Panc1 (cell line): ENCODE data around the gene CLIP1. TPM values are rescaled to one million over a fixed set of nuclear protein-coding genes. Genes with fewer than 3 reads are reported as not detected.

Experiments
- ATAC-seq: fragments of 200-7000 bp; cut with Tn5 transposase; 2 replicates; pipeline ENCODE4 v1.9.1; 2020; ENCODE audit warnings: mild to moderate bottlenecking, moderate library complexity
- BruUV-seq: library from RNA; stranded (reverse); fragments of 400-500 nt; replicated peaks from 2 replicates; lab custom pipeline; 2021; lab: Mats Ljungman, UMichigan
- CTCF ChIA-PET: fragments of 300-600 bp; sonication (Branson Sonifier 250); formaldehyde crosslinking; loops from one replicate; lab custom pipeline; 2022; ENCODE audit warnings: antibody characterized with exemption; lab: Charles Lee
- POLR2A ChIA-PET: fragments of 300-600 bp; sonication (Branson Sonifier 250); formaldehyde crosslinking; loops from one replicate; lab custom pipeline; 2022; ENCODE audit warnings: antibody characterized with exemption; lab: Charles Lee
- DNase-seq: peaks from one replicate; pipeline ENCODE4 v3.0.0-alpha.2; 2010; ENCODE audit warnings: low read depth, low spot score
- H3K27ac ChIP-seq: 2 replicates; pipeline ENCODE4 v1.5.1; 2011; ENCODE audit warnings: mild to moderate bottlenecking, low read length, inconsistent platforms
- H3K27me3 ChIP-seq: fragments of 200-500 bp; sonication (Bioruptor generic); 2 replicates; pipeline ENCODE4 v1.6.0; 2014; ENCODE audit warnings: low read length, inconsistent platforms; ENCODE audit not compliant: control insufficient read depth, insufficient read depth
- H3K36me3 ChIP-seq: fragments of 200-500 bp; sonication (Bioruptor generic); 2 replicates; pipeline ENCODE4 v1.5.1; 2014; ENCODE audit warnings: inconsistent platforms, mild to moderate bottlenecking, low read length, moderate library complexity; ENCODE audit not compliant: control insufficient read depth, insufficient read depth
- H3K4me1 ChIP-seq: 2 replicates; pipeline ENCODE4 v1.5.1; 2011; ENCODE audit warnings: inconsistent platforms, mild to moderate bottlenecking, low read length, moderate library complexity; ENCODE audit not compliant: control insufficient read depth, insufficient read depth
- H3K4me3 ChIP-seq, 2 experiments: 2 replicates each; pipeline ENCODE4 v1.5.1; 2011 to 2012; ENCODE audit warnings: low read depth in 2 of 2, low read length in 2 of 2, mild to moderate bottlenecking in 2 of 2, inconsistent platforms in 1 of 2, moderate library complexity in 1 of 2
- H3K9me3 ChIP-seq: fragments of 200-500 bp; sonication (Bioruptor generic); 2 replicates; pipeline ENCODE4 v1.5.1; 2014; ENCODE audit warnings: low read depth, mild to moderate bottlenecking, inconsistent platforms, low read length, moderate library complexity; ENCODE audit not compliant: control insufficient read depth, insufficient read depth
- POLR2AphosphoS5 ChIP-seq: IDR thresholded peaks from 2 replicates; pipeline ENCODE4 v1.6.1; 2012; ENCODE audit warnings: mild to moderate bottlenecking, low read depth, low read length, moderate library complexity
- SIN3A ChIP-seq: IDR thresholded peaks from 2 replicates; pipeline ENCODE4 v1.6.1; 2012; ENCODE audit warnings: low read depth, mild to moderate bottlenecking, low read length, moderate library complexity, borderline replicate concordance; ENCODE audit not compliant: insufficient read depth
- TCF7L2 ChIP-seq: IDR thresholded peaks from 2 replicates; pipeline ENCODE4 v1.6.1; 2011; ENCODE audit warnings: mild to moderate bottlenecking, low read depth, low read length, inconsistent platforms
- in situ Hi-C: cut with HindIII; loops from 2 replicates; pipeline ENCODE4 v1.10.0; 2016; ENCODE audit warnings: low sequenced_read_pairs, low pct_unique_long_range_greater_than_20kb
- intact Hi-C: fragments of 100-400 bp; cut with micrococcal nuclease; formaldehyde crosslinking; loops from one replicate; pipeline ENCODE4 v1.10.0; 2022; ENCODE audit not compliant: unreplicated experiment
- total RNA-seq: library from RNA; stranded (reverse); gene quantifications from one replicate; pipeline ENCODE4 v1.2.1, GENCODE V29; 2021; ENCODE audit not compliant: unreplicated experiment
- TF ChIP-seq, protein P1 (sequence below): fragments of 450-650 bp; IDR thresholded peaks from 2 replicates; pipeline ENCODE4 v1.5.1; 2017; ENCODE audit warnings: mild to moderate bottlenecking
- TF ChIP-seq, protein P2 (sequence below), 2 experiments: IDR thresholded peaks; 2 replicates each; pipeline ENCODE4 v1.6.1; 2011 to 2012; ENCODE audit warnings: low read depth in 2 of 2, control low read depth in 1 of 2, low read length in 1 of 2, mild to moderate bottlenecking in 1 of 2, moderate library complexity in 1 of 2; ENCODE audit not compliant: insufficient read depth in 1 of 2

Gene CLIP1
- total RNA-seq, 1 experiment from 2014 or later: 117 TPM

GRCh38 chr12:122227341-122227740 lies 195.1 kb downstream of the CLIP1 start:
- DNase-seq (no peak), ATAC-seq (no peak)
- H3K9me3 ChIP-seq: no peaks in the 10 kb centered on the region
- in situ Hi-C loops: no loop called here
- H3K27ac ChIP-seq: no peak overlapping the region
- H3K27me3 ChIP-seq: no peaks in the 10 kb centered on the region
- ChIA-PET CTCF (no interaction called here), POLR2A (no interaction called here)
- intact Hi-C loops: no loop called here
- peaks cover 16% of the 10 kb centered on the region for H3K4me1 ChIP-seq
- peaks cover 16% of the 10 kb centered on the region for H3K36me3 ChIP-seq
- H3K4me3 ChIP-seq: no peak overlapping the region
- no TSS peak for BruUV-seq
- TF ChIP-seq SIN3A: no peak
- TF ChIP-seq, protein P1, sequence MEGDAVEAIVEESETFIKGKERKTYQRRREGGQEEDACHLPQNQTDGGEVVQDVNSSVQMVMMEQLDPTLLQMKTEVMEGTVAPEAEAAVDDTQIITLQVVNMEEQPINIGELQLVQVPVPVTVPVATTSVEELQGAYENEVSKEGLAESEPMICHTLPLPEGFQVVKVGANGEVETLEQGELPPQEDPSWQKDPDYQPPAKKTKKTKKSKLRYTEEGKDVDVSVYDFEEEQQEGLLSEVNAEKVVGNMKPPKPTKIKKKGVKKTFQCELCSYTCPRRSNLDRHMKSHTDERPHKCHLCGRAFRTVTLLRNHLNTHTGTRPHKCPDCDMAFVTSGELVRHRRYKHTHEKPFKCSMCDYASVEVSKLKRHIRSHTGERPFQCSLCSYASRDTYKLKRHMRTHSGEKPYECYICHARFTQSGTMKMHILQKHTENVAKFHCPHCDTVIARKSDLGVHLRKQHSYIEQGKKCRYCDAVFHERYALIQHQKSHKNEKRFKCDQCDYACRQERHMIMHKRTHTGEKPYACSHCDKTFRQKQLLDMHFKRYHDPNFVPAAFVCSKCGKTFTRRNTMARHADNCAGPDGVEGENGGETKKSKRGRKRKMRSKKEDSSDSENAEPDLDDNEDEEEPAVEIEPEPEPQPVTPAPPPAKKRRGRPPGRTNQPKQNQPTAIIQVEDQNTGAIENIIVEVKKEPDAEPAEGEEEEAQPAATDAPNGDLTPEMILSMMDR: no peak
- TF ChIP-seq TCF7L2: no peak
- TF ChIP-seq POLR2AphosphoS5: no peak
- TF ChIP-seq, protein P2, sequence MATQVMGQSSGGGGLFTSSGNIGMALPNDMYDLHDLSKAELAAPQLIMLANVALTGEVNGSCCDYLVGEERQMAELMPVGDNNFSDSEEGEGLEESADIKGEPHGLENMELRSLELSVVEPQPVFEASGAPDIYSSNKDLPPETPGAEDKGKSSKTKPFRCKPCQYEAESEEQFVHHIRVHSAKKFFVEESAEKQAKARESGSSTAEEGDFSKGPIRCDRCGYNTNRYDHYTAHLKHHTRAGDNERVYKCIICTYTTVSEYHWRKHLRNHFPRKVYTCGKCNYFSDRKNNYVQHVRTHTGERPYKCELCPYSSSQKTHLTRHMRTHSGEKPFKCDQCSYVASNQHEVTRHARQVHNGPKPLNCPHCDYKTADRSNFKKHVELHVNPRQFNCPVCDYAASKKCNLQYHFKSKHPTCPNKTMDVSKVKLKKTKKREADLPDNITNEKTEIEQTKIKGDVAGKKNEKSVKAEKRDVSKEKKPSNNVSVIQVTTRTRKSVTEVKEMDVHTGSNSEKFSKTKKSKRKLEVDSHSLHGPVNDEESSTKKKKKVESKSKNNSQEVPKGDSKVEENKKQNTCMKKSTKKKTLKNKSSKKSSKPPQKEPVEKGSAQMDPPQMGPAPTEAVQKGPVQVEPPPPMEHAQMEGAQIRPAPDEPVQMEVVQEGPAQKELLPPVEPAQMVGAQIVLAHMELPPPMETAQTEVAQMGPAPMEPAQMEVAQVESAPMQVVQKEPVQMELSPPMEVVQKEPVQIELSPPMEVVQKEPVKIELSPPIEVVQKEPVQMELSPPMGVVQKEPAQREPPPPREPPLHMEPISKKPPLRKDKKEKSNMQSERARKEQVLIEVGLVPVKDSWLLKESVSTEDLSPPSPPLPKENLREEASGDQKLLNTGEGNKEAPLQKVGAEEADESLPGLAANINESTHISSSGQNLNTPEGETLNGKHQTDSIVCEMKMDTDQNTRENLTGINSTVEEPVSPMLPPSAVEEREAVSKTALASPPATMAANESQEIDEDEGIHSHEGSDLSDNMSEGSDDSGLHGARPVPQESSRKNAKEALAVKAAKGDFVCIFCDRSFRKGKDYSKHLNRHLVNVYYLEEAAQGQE (IDR thresholded peaks at IDR 0.05; ENCODE audit: insufficient read depth in 1 of 2, low read depth in 2 of 2, low read length in 1 of 2): no peak

GRCh38 chr12:122226366-122227125 lies 195.9 kb downstream of the CLIP1 start:
- no peaks in the 10 kb centered on the region for H3K27me3 ChIP-seq
- H3K4me1 ChIP-seq: peaks cover 16% of the 10 kb centered on the region
- intact Hi-C loops: no loop called here
- ChIA-PET CTCF (interaction anchor here (0.6 kb wide), 1 partner anchor 1996 kb away, joined by 6 read pairs; no protein-coding TSS in a partner anchor), POLR2A (interaction anchor here (0.5 to 1.0 kb wide), 2 partner anchors 23 to 274 kb away, joined by 3 to 5 read pairs; partner anchors contain the start of genes B3GNT4 and ZCCHC8)
- in situ Hi-C loops: no loop called here
- H3K9me3 ChIP-seq: no peaks in the 10 kb centered on the region
- TF ChIP-seq POLR2AphosphoS5 (no peak), SIN3A (peak; percentile 87; the same call in 1 of the 2 replicates)
- TF ChIP-seq, protein P2 (IDR thresholded peaks at IDR 0.05; ENCODE audit: insufficient read depth in 1 of 2, low read depth in 2 of 2, low read length in 1 of 2): peak; percentile 78 to 96
- peaks cover 15% of the 10 kb centered on the region; the same call in 1 of the 2 replicates for H3K36me3 ChIP-seq
- DNase-seq (no peak), ATAC-seq (no peak)
- BruUV-seq: no TSS peak
- peak overlapping the region; percentile 68 for H3K27ac ChIP-seq
- peak overlapping the region; percentile 41 to 63 for H3K4me3 ChIP-seq
